K562 (cell line): ENCODE measurements around the gene SYNGR4. TPM values are rescaled to one million over a fixed set of nuclear protein-coding genes. Genes with fewer than 3 reads are reported as not detected.

Experiments
- ARNT ChIP-seq, 2 experiments: fragments of 450-650 bp; IDR thresholded peaks; 2 replicates each; pipeline ENCODE4 v1.6.1; 2016; ENCODE audit warnings: mild to moderate bottlenecking in 1 of 2
- CBFA2T2 ChIP-seq: fragments of 450-650 bp; conservative IDR thresholded peaks from 2 replicates; pipeline ENCODE4 v1.6.1; 2017; ENCODE audit warnings: mild to moderate bottlenecking
- CBFB ChIP-seq: sonication (generic); formaldehyde crosslinking; IDR thresholded peaks from 2 replicates; pipeline ENCODE4 v1.4.0; 2020; ENCODE audit warnings: mild to moderate bottlenecking, missing genetic modification reagents
- CBX5 ChIP-seq: IDR thresholded peaks from 2 replicates; pipeline ENCODE4 v1.6.1; 2014; ENCODE audit warnings: low read depth, borderline replicate concordance
- FOXM1 ChIP-seq, 2 experiments: fragments of 450-650 bp in 1 of 2; sonication (generic) in 1 of 2; formaldehyde crosslinking in 1 of 2; IDR thresholded peaks; 2 replicates each; pipeline versions ENCODE4 v1.6.1 to v1.9.0; 2017 to 2022; ENCODE audit warnings: low read depth in 2 of 2, mild to moderate bottlenecking in 2 of 2, missing genetic modification reagents in 1 of 2, moderate library complexity in 1 of 2
- ILK ChIP-seq: fragments of 450-650 bp; IDR thresholded peaks from 2 replicates; pipeline ENCODE4 v1.6.1; 2016; ENCODE audit warnings: missing genetic modification characterization, low read depth, mild to moderate bottlenecking, missing compliant biosample characterization, moderate library complexity, borderline replicate concordance
- KDM1A ChIP-seq, 2 experiments: fragments of 450-650 bp; IDR thresholded peaks; 2 replicates each; pipeline ENCODE4 v1.6.1; 2016; ENCODE audit warnings: mild to moderate bottlenecking in 2 of 2
- KLF6 ChIP-seq: fragments of 250-450 bp; sonication (Bioruptor Pico); IDR thresholded peaks from 2 replicates; pipeline ENCODE4 v1.4.0; 2020; ENCODE audit warnings: mild to moderate bottlenecking, moderate library complexity, borderline replicate concordance
- MCM2 ChIP-seq: fragments of 450-650 bp; IDR thresholded peaks from 2 replicates; pipeline ENCODE4 v1.6.1; 2017; ENCODE audit warnings: low read depth, mild to moderate bottlenecking
- NFE2L1 ChIP-seq: fragments of 450-650 bp; IDR thresholded peaks from 2 replicates; pipeline ENCODE4 v1.6.1; 2016; ENCODE audit warnings: missing genetic modification characterization, low read depth, mild to moderate bottlenecking, missing compliant biosample characterization, moderate library complexity, borderline replicate concordance
- PHF21A ChIP-seq: fragments of 450-650 bp; IDR thresholded peaks from 2 replicates; pipeline ENCODE4 v1.6.1; 2017; ENCODE audit warnings: low read depth, borderline replicate concordance
- POLR2AphosphoS2 ChIP-seq: IDR thresholded peaks from 2 replicates; pipeline ENCODE4 v1.6.1; 2012; ENCODE audit warnings: low read length, improper control_type of control experiment
- SNIP1 ChIP-seq: fragments of 450-650 bp; IDR thresholded peaks from 2 replicates; pipeline ENCODE4 v1.7.1; 2017; ENCODE audit warnings: low read depth, mild to moderate bottlenecking
- TAL1 ChIP-seq: fragments of 450-650 bp; IDR thresholded peaks from 2 replicates; pipeline ENCODE4 v1.6.1; 2016; ENCODE audit warnings: mild to moderate bottlenecking
- TSC22D4 ChIP-seq: fragments of 450-650 bp; IDR thresholded peaks from 2 replicates; pipeline ENCODE4 v1.6.1; 2016; ENCODE audit warnings: missing genetic modification characterization, missing biosample characterization, control low read depth
- ZBTB1 ChIP-seq: sonication (generic); formaldehyde crosslinking; IDR thresholded peaks from 2 replicates; pipeline ENCODE4 v1.8.1; 2023; ENCODE audit warnings: missing genetic modification reagents, low read depth, mild to moderate bottlenecking, borderline replicate concordance
- ZFP36 ChIP-seq: fragments of 150-350 bp; IDR thresholded peaks from 2 replicates; pipeline ENCODE4 v1.6.1; 2018; ENCODE audit warnings: low read length, low read depth; ENCODE audit not compliant: partially characterized antibody
- polyA plus RNA-seq, 8 experiments: library from polyadenylated mRNA; depleted of rRNA in 4 of 8; stranded (reverse) in 5 of 8; unstranded in 3 of 8; fragments of >200 nt; fragmentation: Nextera tagmentation in 2 of 8; fragmentation: Illumina TruSeq in 1 of 8; extraction: Ambion mirVana in 2 of 8; extraction: Trizol in 1 of 8; gene quantifications; 2 replicates each; pipeline versions ENCODE4 v1.2.1 to v1.2.3, GENCODE V29; 2011 to 2014; ENCODE audit warnings: inconsistent platforms in 1 of 8, missing spikeins in 1 of 8
- total RNA-seq, 7 experiments: library from RNA; depleted of rRNA in 6 of 7; stranded (reverse); fragments of >200 nt in 6 of 7; fragmentation: Illumina TruSeq in 2 of 7; extraction: Trizol in 2 of 7; gene quantifications; 2 replicates each; pipeline versions ENCODE4 v1.2.1 to v1.2.3, GENCODE V29; 2011 to 2021; ENCODE audit warnings: low replicate concordance in 1 of 7
- TF ChIP-seq, protein P1 (sequence below): fragments of 450-650 bp; IDR thresholded peaks from 2 replicates; pipeline ENCODE4 v1.6.1; 2017; ENCODE audit warnings: antibody characterized with exemption, mild to moderate bottlenecking
- TF ChIP-seq, protein P2 (sequence below), 2 experiments: fragments of 250-450 bp in 1 of 2; fragments of 450-650 bp in 1 of 2; sonication (Bioruptor Pico) in 1 of 2; IDR thresholded peaks; 2 replicates each; pipeline versions ENCODE4 v1.6.1 to v1.8.0; 2016 to 2021; ENCODE audit warnings: mild to moderate bottlenecking in 2 of 2, moderate library complexity in 2 of 2, missing compliant biosample characterization in 1 of 2, missing genetic modification characterization in 1 of 2
- TF ChIP-seq, protein P3 (sequence below), 2 experiments: fragments of 450-650 bp in 1 of 2; sonication (generic) in 1 of 2; formaldehyde crosslinking in 1 of 2; IDR thresholded peaks in 1 of 2; conservative IDR thresholded peaks in 1 of 2; 2 replicates each; pipeline versions ENCODE4 v1.6.1 to v1.8.1; 2016 to 2023; ENCODE audit warnings: mild to moderate bottlenecking in 2 of 2, moderate library complexity in 2 of 2, inconsistent platforms in 1 of 2, missing genetic modification reagents in 1 of 2
- TF ChIP-seq, protein P4 (sequence below): sonication (generic); formaldehyde crosslinking; IDR thresholded peaks from 2 replicates; pipeline ENCODE4 v1.9.0; 2022; ENCODE audit warnings: mild to moderate bottlenecking, missing genetic modification reagents

SYNGR4 gene
- total and polyA plus RNA-seq, 9 of the 15 experiments (the other 6 are each of a cell fraction or from before 2014, with no cell fraction given) = 0.07 to 0.14 TPM; not detected in 7

DNA sequence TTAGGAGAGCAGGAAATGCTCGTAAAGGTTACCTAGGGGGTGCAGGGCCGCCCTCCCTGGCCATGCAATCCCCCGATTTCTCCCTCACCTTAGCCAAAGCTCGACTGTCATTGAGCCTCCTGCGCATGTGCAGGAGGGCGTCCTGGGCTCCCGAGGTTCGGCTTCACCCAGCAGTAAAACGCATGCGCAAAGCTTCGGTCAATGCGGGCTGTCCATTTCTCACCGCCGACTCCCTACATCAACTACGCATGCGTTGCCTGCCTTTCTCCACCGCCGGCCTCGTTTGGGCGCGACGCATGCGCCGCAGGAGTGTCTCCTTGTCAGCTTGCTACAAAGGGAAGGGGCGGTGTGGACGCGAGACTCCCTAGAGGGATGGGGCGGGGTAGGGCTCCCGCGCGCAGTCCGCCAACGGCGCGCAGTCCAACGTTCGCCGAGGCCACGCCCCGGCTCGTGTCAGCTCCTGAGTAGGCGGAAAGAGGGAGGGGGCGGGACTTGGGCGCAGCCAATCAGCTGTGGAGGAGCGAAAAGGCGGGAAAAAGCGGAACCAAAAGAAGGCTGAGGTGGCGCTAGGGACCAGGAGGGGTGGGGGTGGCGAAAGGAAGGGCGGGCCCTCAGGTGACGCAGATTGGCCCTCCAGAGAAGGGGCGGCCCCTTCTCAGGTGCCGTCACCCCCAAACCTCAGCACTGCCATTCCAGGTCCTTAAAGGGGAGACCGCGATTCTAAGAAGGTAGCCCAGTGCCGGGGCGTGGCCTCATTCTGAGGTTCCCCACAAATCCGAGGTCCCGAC is at the start of gene SYNGR4, which contains the start of gene TMEM143 (continued):
- TF ChIP-seq, protein P1, sequence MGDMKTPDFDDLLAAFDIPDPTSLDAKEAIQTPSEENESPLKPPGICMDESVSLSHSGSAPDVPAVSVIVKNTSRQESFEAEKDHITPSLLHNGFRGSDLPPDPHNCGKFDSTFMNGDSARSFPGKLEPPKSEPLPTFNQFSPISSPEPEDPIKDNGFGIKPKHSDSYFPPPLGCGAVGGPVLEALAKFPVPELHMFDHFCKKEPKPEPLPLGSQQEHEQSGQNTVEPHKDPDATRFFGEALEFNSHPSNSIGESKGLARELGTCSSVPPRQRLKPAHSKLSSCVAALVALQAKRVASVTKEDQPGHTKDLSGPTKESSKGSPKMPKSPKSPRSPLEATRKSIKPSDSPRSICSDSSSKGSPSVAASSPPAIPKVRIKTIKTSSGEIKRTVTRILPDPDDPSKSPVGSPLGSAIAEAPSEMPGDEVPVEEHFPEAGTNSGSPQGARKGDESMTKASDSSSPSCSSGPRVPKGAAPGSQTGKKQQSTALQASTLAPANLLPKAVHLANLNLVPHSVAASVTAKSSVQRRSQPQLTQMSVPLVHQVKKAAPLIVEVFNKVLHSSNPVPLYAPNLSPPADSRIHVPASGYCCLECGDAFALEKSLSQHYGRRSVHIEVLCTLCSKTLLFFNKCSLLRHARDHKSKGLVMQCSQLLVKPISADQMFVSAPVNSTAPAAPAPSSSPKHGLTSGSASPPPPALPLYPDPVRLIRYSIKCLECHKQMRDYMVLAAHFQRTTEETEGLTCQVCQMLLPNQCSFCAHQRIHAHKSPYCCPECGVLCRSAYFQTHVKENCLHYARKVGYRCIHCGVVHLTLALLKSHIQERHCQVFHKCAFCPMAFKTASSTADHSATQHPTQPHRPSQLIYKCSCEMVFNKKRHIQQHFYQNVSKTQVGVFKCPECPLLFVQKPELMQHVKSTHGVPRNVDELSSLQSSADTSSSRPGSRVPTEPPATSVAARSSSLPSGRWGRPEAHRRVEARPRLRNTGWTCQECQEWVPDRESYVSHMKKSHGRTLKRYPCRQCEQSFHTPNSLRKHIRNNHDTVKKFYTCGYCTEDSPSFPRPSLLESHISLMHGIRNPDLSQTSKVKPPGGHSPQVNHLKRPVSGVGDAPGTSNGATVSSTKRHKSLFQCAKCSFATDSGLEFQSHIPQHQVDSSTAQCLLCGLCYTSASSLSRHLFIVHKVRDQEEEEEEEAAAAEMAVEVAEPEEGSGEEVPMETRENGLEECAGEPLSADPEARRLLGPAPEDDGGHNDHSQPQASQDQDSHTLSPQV = no peak; the same call in 1 of the 2 replicates
- TF ChIP-seq KLF6 (CRISPR knock-in tag) (no peak), FOXM1 (IDR thresholded peaks at IDR 0.05; ENCODE audit: low read depth) (peak; percentile 30; the same call in 1 of the 2 replicates), FOXM1 (CRISPR knock-in tag; IDR thresholded peaks at IDR 0.05; ENCODE audit: low read depth) (no peak), PHF21A (0 out of 2 replicates have a peak, but pooled peaks have one; percentile 55), POLR2AphosphoS2 (no peak), ZBTB1 (no peak), CBX5 (no peak), TAL1 (no peak), ARNT (IDR thresholded peaks at IDR 0.05) (no peak), ZFP36 (no peak), CBFB (no peak), MCM2 (no peak), KDM1A (IDR thresholded peaks at IDR 0.05) (no peak), TSC22D4 (tag) (no peak), ILK (tag) (no peak), NFE2L1 (tag) (no peak), CBFA2T2 (no peak), SNIP1 (no peak)
- TF ChIP-seq, protein P2, sequence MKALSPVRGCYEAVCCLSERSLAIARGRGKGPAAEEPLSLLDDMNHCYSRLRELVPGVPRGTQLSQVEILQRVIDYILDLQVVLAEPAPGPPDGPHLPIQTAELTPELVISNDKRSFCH (CRISPR knock-in tag; IDR thresholded peaks at IDR 0.05) = no peak
- TF ChIP-seq, protein P2 (tag; IDR thresholded peaks at IDR 0.05) = no peak
- TF ChIP-seq, protein P3, sequence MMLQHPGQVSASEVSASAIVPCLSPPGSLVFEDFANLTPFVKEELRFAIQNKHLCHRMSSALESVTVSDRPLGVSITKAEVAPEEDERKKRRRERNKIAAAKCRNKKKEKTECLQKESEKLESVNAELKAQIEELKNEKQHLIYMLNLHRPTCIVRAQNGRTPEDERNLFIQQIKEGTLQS (IDR thresholded peaks at IDR 0.05) = peak; percentile 41; the same call in 1 of the 2 replicates
- TF ChIP-seq, protein P3 (CRISPR knock-in tag; conservative IDR thresholded peaks at IDR 0.05) = no peak
- TF ChIP-seq, protein P4, sequence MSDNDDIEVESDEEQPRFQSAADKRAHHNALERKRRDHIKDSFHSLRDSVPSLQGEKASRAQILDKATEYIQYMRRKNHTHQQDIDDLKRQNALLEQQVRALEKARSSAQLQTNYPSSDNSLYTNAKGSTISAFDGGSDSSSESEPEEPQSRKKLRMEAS (CRISPR knock-in tag) = peak; percentile 96
